Measurements from ENCODE around the gene HOXA10.

- TF ChIP-seq CTCF (IDR thresholded peaks at IDR 0.05; ENCODE audit: low read depth, low read length) (no peak), POLR2A (IDR thresholded peaks at IDR 0.05; ENCODE audit: extremely low read depth, insufficient read length) (no peak)
Observed at GRCh38 chr7:27138985-27139333, 35.2 kb downstream of the HOXA10 start.
